ENCODE data around the gene EPB41L3.

Gene EPB41L3

GRCh38 chr18:5546660-5547059 is 2.9 kb upstream of the EPB41L3 start:
- DNase-seq (ENCODE audit: low read depth), result no peak
- no peak overlapping the region for H3K4me3 ChIP-seq (ENCODE audit: low read depth, low read length)
- peak; percentile 56 for TF ChIP-seq CTCF (IDR thresholded peaks at IDR 0.05; ENCODE audit: control insufficient read depth, extremely low read depth, insufficient read depth)

- no peak for DNase-seq (ENCODE audit: low read depth)
- H3K4me3 ChIP-seq (ENCODE audit: low read depth, low read length), result no peak overlapping the region
- TF ChIP-seq CTCF (IDR thresholded peaks at IDR 0.05; ENCODE audit: control insufficient read depth, extremely low read depth, insufficient read depth), result no peak
Measured at GRCh38 chr18:5543036-5543680, 639 bp downstream of the EPB41L3 start.

GRCh38 chr18:5542515-5543035 is 1.2 kb downstream of the EPB41L3 start:
- no peak for DNase-seq (ENCODE audit: low read depth)
- TF ChIP-seq CTCF (IDR thresholded peaks at IDR 0.05; ENCODE audit: control insufficient read depth, extremely low read depth, insufficient read depth), result no peak
- H3K4me3 ChIP-seq (ENCODE audit: low read depth, low read length), result no peak overlapping the region

- DNase-seq (ENCODE audit: low read depth), result no peak
- no peak for TF ChIP-seq CTCF (IDR thresholded peaks at IDR 0.05; ENCODE audit: control insufficient read depth, extremely low read depth, insufficient read depth)
- H3K4me3 ChIP-seq (ENCODE audit: low read depth, low read length), result no peak overlapping the region
Measured at GRCh38 chr18:5541644-5542043, 2.2 kb downstream of the EPB41L3 start.

- H3K4me3 ChIP-seq (ENCODE audit: low read depth, low read length), result no peak overlapping the region
- no peak for DNase-seq (ENCODE audit: low read depth)
- no peak for TF ChIP-seq CTCF (IDR thresholded peaks at IDR 0.05; ENCODE audit: control insufficient read depth, extremely low read depth, insufficient read depth)
Measured at GRCh38 chr18:5539391-5539790, 4.4 kb downstream of the EPB41L3 start.

GRCh38 chr18:5538544-5538943 is 5.3 kb downstream of the EPB41L3 start:
- DNase-seq (ENCODE audit: low read depth), result no peak
- H3K4me3 ChIP-seq (ENCODE audit: low read depth, low read length), result no peak overlapping the region
- no peak for TF ChIP-seq CTCF (IDR thresholded peaks at IDR 0.05; ENCODE audit: control insufficient read depth, extremely low read depth, insufficient read depth)

- no peak for TF ChIP-seq CTCF (IDR thresholded peaks at IDR 0.05; ENCODE audit: control insufficient read depth, extremely low read depth, insufficient read depth)
- DNase-seq (ENCODE audit: low read depth), result no peak
- H3K4me3 ChIP-seq (ENCODE audit: low read depth, low read length), result no peak overlapping the region
Measured at GRCh38 chr18:5537860-5538259, 5.9 kb downstream of the EPB41L3 start.

Measured in LNCaP clone FGC (cell line).